Mucosa of rectum (tissue), 2 donors: ENCODE results near the gene UBFD1.
A peak's percentile ranks its signal among the peaks of the same experiment; 100 is the strongest.

Source experiments
- H3K27ac ChIP-seq, 2 donors: one replicate each; pipeline ENCODE4 v1.7.0; 2013; ENCODE audit warnings: inconsistent platforms in 2 of 2, low read depth in 2 of 2, low read length in 2 of 2
- H3K27me3 ChIP-seq, 2 donors: one replicate each; pipeline ENCODE4 v1.7.0; 2013; ENCODE audit warnings: low read length in 2 of 2; ENCODE audit not compliant: control insufficient read depth in 2 of 2, insufficient read depth in 2 of 2
- H3K36me3 ChIP-seq, 2 donors: one replicate each; pipeline ENCODE4 v1.7.0; 2013; ENCODE audit warnings: low read length in 2 of 2; ENCODE audit not compliant: control insufficient read depth in 2 of 2, insufficient read depth in 2 of 2
- H3K4me1 ChIP-seq, 2 donors: one replicate each; pipeline ENCODE4 v1.7.0; 2013; ENCODE audit warnings: low read length in 2 of 2, mild to moderate bottlenecking in 1 of 2; ENCODE audit not compliant: control insufficient read depth in 2 of 2, insufficient read depth in 2 of 2
- H3K4me3 ChIP-seq, 2 donors: one replicate each; pipeline ENCODE4 v1.7.0; 2013; ENCODE audit warnings: low read length in 2 of 2
- H3K9ac ChIP-seq, 2 donors: one replicate each; pipeline ENCODE4 v1.7.0; 2013; ENCODE audit warnings: low read length in 2 of 2, low read depth in 1 of 2, mild to moderate bottlenecking in 1 of 2
- H3K9me3 ChIP-seq, 2 donors: one replicate each; pipeline ENCODE4 v1.7.0; 2013; ENCODE audit warnings: low read length in 2 of 2; ENCODE audit not compliant: control insufficient read depth in 2 of 2
- donor health status: healthy.
- donor health status: Normal muscosa, but diverticular disease.

Gene UBFD1

DNA sequence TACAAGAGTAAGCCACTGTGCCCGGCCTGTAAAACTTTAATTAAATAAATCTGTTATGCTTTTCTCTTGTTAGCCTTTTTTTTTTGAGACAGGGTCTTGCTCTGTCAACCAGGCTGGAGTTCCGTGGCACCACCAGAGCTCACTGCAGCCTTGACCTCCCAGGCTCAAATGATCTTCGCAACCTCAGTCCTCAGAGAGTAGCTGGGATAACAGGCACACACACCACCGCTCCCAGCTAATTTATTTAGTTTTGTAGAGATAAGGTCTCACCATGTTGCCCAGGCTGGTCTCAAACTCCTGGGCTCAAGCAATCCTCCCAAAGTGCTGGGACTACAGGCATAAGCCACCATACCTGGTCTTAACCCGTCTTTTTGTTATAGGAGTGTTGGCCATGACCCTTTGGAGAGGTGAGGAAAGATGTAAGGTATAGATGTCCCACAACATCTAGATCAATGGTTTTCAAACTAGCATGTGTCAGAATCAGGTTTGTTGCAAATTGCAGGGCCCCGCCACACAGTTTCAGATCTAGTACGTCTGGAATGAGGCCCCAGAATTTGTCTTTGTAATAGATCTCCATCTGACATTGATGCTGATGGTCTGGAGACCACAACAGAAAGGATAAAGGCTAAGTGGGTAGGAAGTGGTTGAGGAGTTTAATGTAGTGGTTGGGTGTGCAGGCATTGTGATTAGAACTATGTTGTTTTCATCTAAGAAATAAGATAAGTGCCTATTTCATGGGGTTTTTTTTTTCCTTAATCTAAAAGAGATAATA is 43.0 kb upstream of the UBFD1 start:
- Histone ChIP-seq H3K36me3 (peaks cover 4 to 7% of the 10 kb centered on the region in 2 donors), H3K27me3 (no peaks in the 10 kb centered on the region), H3K9ac (no peak overlapping the region), H3K27ac (no peak overlapping the region), H3K4me1 (peaks cover 7 to 9% of the 10 kb centered on the region in 2 donors), H3K9me3 (no peaks in the 10 kb centered on the region), H3K4me3 (no peak overlapping the region)

DNA sequence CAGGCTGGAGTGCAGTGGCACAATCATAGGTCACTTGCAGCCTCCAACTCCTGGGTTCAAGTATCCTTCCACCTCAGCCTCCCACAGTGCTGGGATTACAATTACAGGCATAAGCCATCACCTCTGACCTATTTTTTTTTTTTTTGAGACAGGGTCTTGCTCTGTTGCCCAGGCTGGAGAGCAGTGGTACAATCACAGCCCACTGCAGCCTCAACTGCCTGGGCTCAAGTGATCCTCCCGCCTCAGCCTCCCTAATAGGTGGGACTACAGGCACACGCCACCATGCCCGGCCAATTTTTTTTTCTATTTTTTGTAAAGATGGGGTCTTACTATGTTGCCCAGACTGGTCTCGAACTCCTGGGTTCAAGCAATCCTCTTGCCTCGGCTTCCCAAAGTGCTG is 41.6 kb upstream of the UBFD1 start:
- H3K27me3 ChIP-seq: no peaks in the 10 kb centered on the region
- peaks cover 5 to 7% of the 10 kb centered on the region in 2 donors for H3K4me1 ChIP-seq
- peaks cover 4 to 8% of the 10 kb centered on the region in 2 donors for H3K36me3 ChIP-seq
- no peak overlapping the region for H3K9ac ChIP-seq
- H3K27ac ChIP-seq: no peak overlapping the region
- no peak overlapping the region for H3K4me3 ChIP-seq
- H3K9me3 ChIP-seq: no peaks in the 10 kb centered on the region

DNA sequence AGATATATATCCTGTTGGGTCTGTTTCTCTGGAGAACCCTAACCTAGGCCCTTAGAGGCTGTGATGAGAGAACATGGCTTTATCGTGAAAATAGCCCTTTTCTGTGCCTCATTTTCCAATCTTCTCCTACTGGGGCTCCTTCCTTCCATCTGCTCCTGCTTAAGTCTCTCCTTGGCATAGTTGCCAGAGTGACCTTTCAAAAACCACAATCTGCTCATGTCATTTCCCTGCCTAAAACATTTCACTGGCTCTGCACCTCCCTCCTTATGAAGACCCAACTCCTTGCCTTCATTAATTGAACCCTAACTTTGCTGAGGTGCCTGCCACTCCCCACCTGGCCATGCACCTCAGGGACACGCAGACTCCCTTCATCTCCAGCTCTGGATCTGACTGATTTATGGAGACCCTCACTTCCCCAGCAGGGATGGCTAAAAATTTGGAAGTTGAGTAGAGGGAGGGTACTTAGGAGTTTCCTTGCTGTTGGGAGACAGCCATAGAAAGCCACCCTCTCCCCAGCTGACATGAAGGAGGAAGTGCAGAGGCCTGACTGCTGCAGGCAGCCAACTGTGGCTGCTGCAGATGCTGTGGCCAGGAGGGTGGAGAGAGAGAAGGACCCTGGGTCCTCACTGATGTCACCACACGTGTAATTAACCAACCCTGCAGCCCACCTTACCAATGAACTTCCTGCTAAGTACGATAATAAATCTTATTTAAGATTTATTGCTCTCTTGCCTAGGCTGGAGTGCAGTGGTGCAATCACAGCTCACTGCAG is 41.0 kb upstream of the UBFD1 start:
- H3K27me3 ChIP-seq: no peaks in the 10 kb centered on the region
- no peak overlapping the region for H3K4me3 ChIP-seq
- H3K27ac ChIP-seq: no peak overlapping the region
- H3K9me3 ChIP-seq: no peaks in the 10 kb centered on the region
- peaks cover 5 to 7% of the 10 kb centered on the region in 2 donors for H3K4me1 ChIP-seq
- peaks cover 4 to 8% of the 10 kb centered on the region in 2 donors for H3K36me3 ChIP-seq
- no peak overlapping the region for H3K9ac ChIP-seq

DNA sequence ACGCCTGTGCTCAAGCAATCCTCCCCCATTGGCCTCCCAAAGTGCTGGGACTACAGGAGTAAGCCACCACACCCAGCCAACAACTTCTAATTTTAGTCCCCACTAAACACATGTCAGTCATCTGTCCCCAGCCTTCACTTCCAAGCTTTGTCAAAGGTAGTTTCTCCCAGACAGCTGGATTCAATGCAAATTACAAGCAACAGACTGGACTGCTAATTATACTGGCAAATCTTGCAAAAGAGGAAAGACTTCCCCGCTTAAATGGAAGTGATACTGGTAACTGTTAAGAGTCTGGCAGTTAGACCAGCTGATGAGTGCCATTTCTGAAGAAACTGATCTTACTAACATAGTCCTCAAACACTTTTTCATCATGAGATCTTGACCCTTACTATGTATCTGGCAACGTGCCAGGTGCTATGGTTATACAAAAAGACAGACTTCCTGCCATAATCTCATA is 39.1 kb upstream of the UBFD1 start:
- H3K4me1 ChIP-seq: peaks cover 5 to 7% of the 10 kb centered on the region in 2 donors
- peak overlapping the region in 1 of 2 donors; percentile 32 for H3K27ac ChIP-seq
- no peak overlapping the region for H3K9ac ChIP-seq
- no peak overlapping the region for H3K4me3 ChIP-seq
- peaks cover 17% of the 10 kb centered on the region in 2 donors for H3K36me3 ChIP-seq
- no peaks in the 10 kb centered on the region for H3K27me3 ChIP-seq
- no peaks in the 10 kb centered on the region for H3K9me3 ChIP-seq

DNA sequence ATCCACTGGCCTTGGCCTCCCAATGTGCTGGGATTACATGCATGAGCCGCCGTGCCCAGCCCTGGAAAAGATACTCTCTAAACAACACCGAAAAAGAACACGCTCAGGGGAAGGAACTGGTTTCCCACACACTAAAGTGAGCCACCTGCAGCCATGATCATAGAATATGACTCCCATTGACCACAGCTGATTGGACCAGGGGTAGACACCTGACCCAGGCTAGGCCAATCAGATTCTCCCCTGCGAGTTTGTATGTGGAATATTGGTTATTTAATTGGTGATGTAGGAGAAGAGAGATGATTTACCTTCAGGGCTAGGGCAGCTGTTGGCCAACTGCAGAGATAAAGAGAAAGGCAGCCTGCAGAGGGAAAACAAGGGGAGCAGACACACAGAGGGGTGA is 38.2 kb upstream of the UBFD1 start:
- H3K9ac ChIP-seq: no peak overlapping the region
- H3K27ac ChIP-seq: peak overlapping the region in 1 of 2 donors; percentile 9
- H3K4me1 ChIP-seq: peaks cover 5 to 7% of the 10 kb centered on the region in 2 donors
- H3K9me3 ChIP-seq: no peaks in the 10 kb centered on the region
- H3K36me3 ChIP-seq: peaks cover 23 to 25% of the 10 kb centered on the region in 2 donors
- no peaks in the 10 kb centered on the region for H3K27me3 ChIP-seq
- H3K4me3 ChIP-seq: no peak overlapping the region

DNA sequence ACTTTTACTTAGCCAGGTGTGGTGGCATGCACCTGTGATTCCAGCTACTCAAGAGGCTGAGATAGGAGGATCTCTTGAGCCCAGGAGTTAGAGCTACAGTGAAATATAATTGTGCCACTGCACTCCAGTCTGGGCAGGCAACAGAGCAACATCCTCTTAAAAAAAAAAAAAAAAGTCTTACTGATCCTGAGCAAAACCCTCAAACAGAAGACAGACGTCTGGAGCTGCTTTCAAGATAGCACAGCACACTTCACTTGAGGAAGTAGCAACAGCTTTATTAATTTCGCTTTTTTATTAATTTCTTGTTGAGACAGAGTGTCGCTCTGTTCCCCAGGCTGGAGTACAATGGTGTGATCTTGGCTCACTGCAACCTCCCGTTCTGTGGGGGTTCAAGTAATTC is 37.0 kb upstream of the UBFD1 start:
- Histone ChIP-seq H3K9me3 (no peaks in the 10 kb centered on the region), H3K9ac (no peak overlapping the region), H3K27me3 (no peaks in the 10 kb centered on the region), H3K36me3 (peaks cover 25 to 32% of the 10 kb centered on the region in 2 donors), H3K4me1 (peaks cover 5 to 7% of the 10 kb centered on the region in 2 donors), H3K4me3 (no peak overlapping the region), H3K27ac (peak overlapping the region; percentile 9 to 22)

DNA sequence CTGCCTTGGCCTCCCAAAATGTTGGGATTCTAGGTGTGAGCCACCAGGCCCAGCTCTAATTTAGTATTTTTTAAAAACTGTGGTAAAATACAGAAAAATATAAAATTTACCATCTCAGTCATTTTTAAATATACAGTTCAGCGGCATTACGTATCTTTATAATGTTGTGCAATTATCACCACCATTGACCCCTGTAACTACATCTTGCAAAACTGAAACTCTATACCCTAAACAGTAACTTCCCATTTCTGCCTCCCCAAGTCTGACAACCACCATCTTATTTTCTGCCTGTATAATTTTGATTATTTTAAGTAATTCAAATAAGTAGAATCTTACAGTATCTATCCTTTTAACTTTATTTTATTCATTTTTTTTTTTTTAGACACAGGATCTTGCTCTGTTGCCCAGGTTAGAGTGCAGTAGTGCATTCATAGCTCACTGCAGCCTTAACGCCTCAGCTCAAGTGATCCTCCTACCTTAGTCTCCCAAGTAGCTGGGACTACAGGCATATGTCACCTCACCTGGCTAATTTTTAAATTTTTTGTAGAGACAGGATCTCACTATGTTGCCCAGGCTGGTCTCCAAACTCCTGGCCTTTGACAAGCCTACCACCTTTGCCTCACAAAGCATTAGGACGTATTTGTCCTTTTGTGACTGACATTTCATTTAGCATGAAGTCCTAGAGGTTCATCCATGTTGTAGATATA is 36.3 kb upstream of the UBFD1 start:
- Histone ChIP-seq H3K9ac (no peak overlapping the region), H3K4me1 (peaks cover 5 to 7% of the 10 kb centered on the region in 2 donors), H3K27me3 (no peaks in the 10 kb centered on the region), H3K36me3 (peaks cover 25 to 32% of the 10 kb centered on the region in 2 donors), H3K9me3 (no peaks in the 10 kb centered on the region), H3K4me3 (no peak overlapping the region), H3K27ac (no peak overlapping the region)

DNA sequence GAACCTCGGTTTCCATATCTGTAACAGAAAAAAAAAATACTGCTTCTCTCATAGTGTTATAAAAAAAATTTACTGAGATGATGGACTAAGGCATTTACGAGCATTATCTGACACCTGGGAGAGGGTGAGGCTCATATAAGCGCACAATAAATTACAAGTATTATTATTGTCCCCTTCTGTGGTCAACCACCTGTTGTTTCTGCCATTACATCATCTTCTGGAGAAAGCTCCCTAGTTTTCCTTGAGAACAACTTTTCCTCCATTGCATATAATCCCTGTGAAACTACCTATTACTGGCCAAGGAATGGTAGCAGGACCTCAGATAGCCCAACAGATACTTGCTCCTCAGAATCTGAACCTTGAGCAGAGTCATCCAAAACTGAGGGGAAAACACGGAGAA is 35.6 kb upstream of the UBFD1 start:
- Histone ChIP-seq H3K9ac (no peak overlapping the region), H3K27ac (no peak overlapping the region), H3K36me3 (peaks cover 25 to 32% of the 10 kb centered on the region in 2 donors), H3K9me3 (no peaks in the 10 kb centered on the region), H3K4me3 (no peak overlapping the region), H3K27me3 (no peaks in the 10 kb centered on the region), H3K4me1 (peaks cover 5 to 7% of the 10 kb centered on the region in 2 donors)

DNA sequence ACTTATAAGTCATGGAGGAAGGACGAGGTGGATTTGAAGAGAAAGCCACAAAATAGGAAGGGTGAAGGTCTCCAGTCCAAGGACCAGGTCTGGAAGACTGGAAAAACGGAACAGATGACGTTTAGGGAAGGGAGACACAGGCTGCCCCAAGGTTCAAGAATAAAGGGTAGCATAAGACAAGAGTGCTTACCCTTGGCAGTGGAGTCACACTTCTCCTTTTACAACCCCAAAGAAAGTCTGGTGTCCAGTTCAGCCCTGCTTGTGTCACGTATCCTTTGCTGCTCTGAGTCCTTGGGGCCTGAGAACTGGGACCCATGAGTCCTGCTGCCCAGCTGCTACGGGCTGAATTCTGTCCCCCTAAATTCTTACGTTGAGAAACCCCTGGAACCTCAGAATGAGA is 34.2 kb upstream of the UBFD1 start:
- H3K9ac ChIP-seq: no peak overlapping the region
- H3K27ac ChIP-seq: no peak overlapping the region
- H3K4me1 ChIP-seq: peaks cover 3 to 5% of the 10 kb centered on the region in 2 donors
- no peak overlapping the region for H3K4me3 ChIP-seq
- H3K36me3 ChIP-seq: peaks cover 33 to 38% of the 10 kb centered on the region in 2 donors
- no peaks in the 10 kb centered on the region for H3K27me3 ChIP-seq
- no peaks in the 10 kb centered on the region for H3K9me3 ChIP-seq
